Epithelial cell of esophagus (primary cell): ENCODE results near the gene RFFL.
A peak's percentile ranks its signal among the peaks of the same experiment; 100 is the strongest.

Experiments
- DNase-seq: peaks from one replicate; pipeline ENCODE4 v3.0.0; 2010; ENCODE audit warnings: low read depth
- H3K4me3 ChIP-seq: 2 replicates; pipeline ENCODE4 v1.5.1; 2011; ENCODE audit warnings: mild to moderate bottlenecking, low read length, control low read depth
- CTCF ChIP-seq: IDR thresholded peaks from 2 replicates; pipeline ENCODE4 v1.5.1; 2011; ENCODE audit warnings: low read depth, mild to moderate bottlenecking, low read length, control low read depth, inconsistent platforms; ENCODE audit not compliant: insufficient read depth; ENCODE audit errors: missing control alignments

Gene RFFL

DNA sequence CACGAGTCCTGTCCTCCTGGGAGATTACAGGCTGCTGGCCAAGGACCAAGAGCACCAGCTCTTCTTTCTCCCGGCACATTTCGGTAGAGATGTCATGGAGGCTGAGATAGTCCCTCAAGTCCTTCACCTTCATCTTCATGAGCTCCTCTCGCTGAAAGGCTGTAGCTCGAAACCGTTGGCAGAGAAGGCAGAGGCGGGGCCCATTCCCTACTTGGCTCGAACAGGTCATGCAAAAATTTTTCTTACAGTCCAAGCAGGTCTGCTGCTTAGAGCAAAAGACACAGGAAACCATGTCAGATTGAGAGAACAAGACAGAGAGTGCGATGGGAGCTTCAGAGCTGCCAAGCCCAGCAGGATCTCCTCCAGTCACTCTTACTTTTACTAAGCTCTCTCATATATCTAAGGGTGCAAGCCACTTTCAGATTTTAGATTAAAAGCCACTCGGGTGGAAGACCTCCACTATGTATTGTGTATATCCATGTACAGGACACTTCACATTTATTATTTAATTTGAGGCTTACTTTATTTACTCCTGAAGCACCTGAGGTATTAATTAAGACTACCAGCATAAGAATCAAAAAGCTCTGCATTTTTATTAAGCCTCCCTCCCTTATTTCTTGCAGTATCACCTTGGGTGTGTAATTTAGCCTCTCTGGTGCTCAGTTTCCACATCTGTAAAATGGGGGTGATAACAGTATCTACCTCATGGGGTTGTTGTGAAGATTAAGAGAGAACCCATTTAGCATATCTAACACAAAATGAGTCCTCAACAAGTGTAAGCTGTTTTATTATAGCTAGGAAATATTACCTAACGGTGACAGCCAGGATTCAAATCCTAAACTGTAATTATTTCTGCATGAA is 41.8 kb downstream of the RFFL start:
- TF ChIP-seq CTCF = no peak
- H3K4me3 ChIP-seq = no peak overlapping the region
- DNase-seq = no peak

GRCh38 chr17:35019386-35020179 is 43.9 kb downstream of the RFFL start:
- no peak overlapping the region for H3K4me3 ChIP-seq
- no peak for TF ChIP-seq CTCF
- no peak for DNase-seq

DNA sequence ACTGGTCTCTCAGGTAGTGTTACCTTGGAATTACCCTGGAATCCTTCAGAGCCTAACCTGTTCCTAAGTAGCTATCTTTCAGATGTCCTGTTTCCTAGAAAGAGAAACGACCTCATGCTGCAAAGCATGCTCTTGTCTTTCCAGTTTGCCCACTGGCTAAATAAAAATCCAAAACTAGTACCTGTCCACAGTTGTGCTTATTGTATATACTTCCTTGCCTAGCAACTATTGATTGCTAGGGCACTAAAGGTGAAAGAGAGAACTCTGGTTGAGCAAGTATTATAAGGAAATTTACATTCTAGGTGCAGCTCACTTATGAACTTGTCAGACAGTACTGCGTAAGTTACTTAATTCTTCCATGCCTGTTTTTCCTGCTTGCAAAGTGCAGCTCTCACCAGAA is 44.7 kb downstream of the RFFL start:
- TF ChIP-seq CTCF = no peak
- peak; percentile 44 for DNase-seq
- no peak overlapping the region for H3K4me3 ChIP-seq

GRCh38 chr17:35017021-35017420 is 46.5 kb downstream of the RFFL start:
- DNase-seq = no peak
- TF ChIP-seq CTCF = no peak
- H3K4me3 ChIP-seq = no peak overlapping the region

DNA sequence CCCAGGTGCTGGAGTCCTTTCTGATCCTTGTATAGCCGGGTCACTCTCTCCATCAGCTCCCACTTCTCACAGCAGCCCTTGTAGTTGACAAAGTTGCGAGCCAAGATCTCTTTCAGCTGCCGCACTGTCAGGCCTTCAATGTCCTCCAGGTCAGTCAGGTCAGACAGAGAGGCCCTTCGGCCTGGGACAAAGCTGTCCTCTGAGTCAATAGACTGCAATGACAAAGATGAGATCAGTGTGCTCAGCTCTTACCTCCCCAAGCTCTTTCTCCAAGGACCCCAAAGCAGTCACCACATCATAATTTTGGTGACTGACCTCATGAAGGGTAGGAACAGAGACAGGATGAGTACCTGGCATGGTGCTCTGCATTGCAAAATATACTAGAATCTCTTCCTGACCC is 47.1 kb downstream of the RFFL start:
- TF ChIP-seq CTCF = no peak
- no peak for DNase-seq

GRCh38 chr17:35011671-35012216 is 51.8 kb downstream of the RFFL start:
- TF ChIP-seq CTCF = no peak
- DNase-seq = no peak
- no peak overlapping the region for H3K4me3 ChIP-seq

More for the DNA sequence above, 47.1 kb downstream of the RFFL start:
- H3K4me3 ChIP-seq = no peak overlapping the region
